PFSK-1 (cell line): Measurements from ENCODE around the gene FAM227B.
A peak's percentile ranks its signal among the peaks of the same experiment; 100 is the strongest.

Experiments used
- FOXP2 ChIP-seq: optimal IDR thresholded peaks from 2 replicates; pipeline ENCODE3; 2011; ENCODE audit warnings: borderline replicate concordance, control low read depth, inconsistent platforms; ENCODE audit not compliant: insufficient read depth; ENCODE audit errors: extremely low read length, extremely low read depth
- POLR2AphosphoS5 ChIP-seq: IDR thresholded peaks from 2 replicates; pipeline ENCODE4 v1.6.1; 2012; ENCODE audit warnings: low read depth, mild to moderate bottlenecking, control low read depth, low read length, moderate library complexity
- REST ChIP-seq, 2 experiments: IDR thresholded peaks; 2 replicates each; pipeline versions ENCODE4 v1.6.1 to v1.8.0; 2011 to 2012; ENCODE audit warnings: low read depth in 2 of 2, low read length in 2 of 2, control low read depth in 1 of 2, inconsistent platforms in 1 of 2, mild to moderate bottlenecking in 1 of 2, moderate library complexity in 1 of 2; ENCODE audit not compliant: insufficient read depth in 1 of 2
- SIN3A ChIP-seq: IDR thresholded peaks from 2 replicates; pipeline ENCODE4 v1.6.1; 2012; ENCODE audit warnings: mild to moderate bottlenecking, low read length, moderate library complexity, borderline replicate concordance; ENCODE audit not compliant: insufficient read depth
- TAF1 ChIP-seq: IDR thresholded peaks from 2 replicates; pipeline ENCODE4 v1.6.1; 2012; ENCODE audit warnings: low read length, control low read depth, borderline replicate concordance; ENCODE audit not compliant: insufficient read depth

FAM227B gene

DNA sequence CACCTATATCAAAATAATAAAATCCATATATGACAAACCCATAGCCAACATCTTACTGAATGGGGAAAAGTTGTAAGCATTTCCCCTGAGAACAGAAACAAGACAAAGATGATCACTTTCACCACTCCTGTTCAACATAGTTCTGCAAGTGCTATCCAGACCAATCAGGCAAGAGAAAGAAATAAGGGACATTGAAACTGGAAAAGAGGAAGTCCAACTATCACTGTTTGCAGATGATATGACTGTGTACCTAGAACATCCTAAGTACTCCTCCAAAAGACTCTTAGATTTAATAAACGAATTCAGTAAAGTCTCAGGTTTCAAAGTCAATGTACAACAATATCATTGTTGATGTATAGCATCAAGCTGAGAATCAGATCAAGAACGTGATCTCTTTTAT is 233.1 kb downstream of the FAM227B start:
- TF ChIP-seq TAF1 (no peak), SIN3A (no peak), REST (IDR thresholded peaks at IDR 0.05; ENCODE audit: insufficient read depth in 1 of 2, low read depth in 2 of 2, low read length in 2 of 2) (no peak), POLR2AphosphoS5 (no peak), FOXP2 (no peak)

DNA sequence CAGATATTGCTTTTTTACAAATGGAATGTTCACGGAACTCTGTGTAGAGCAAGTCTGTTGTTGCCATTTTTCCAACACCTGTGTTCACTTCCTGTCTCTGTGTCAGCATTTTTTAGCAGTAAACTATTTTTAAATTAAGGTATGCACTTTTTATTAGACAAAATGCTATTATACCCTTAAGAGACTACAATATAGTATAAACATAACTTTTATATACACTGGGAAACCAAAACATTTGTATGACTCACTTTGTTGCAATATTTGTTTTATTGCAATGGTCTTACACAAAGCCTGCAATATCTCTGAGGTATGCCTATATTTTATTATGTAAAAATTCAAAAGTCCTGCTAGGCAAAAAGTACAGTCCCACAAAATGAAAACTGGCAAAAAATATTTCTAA is 237.4 kb downstream of the FAM227B start:
- TF ChIP-seq TAF1 (no peak), SIN3A (no peak), REST (IDR thresholded peaks at IDR 0.05; ENCODE audit: insufficient read depth in 1 of 2, low read depth in 2 of 2, low read length in 2 of 2) (no peak), FOXP2 (no peak), POLR2AphosphoS5 (no peak)

DNA sequence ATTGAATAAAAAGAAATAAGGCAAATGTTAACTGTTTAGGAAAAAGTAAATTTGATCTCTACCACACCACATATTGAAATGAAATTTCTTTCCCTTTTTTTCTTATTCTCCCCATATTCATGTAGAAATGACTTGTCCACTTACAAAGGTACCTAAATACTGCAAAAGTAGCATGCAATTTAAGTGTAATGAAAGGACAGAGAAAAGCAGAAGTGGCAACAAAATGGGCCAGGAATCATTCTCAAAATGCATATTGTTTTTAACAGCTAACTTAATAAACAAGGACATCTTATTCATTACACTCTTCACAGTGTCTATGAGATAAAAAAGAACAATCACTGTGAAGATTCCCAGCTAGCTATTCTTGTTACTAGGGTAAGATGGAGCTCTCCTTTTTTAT is 238.2 kb downstream of the FAM227B start:
- TF ChIP-seq REST (IDR thresholded peaks at IDR 0.05; ENCODE audit: insufficient read depth in 1 of 2, low read depth in 2 of 2, low read length in 2 of 2) (no peak), POLR2AphosphoS5 (no peak), SIN3A (no peak), FOXP2 (no peak), TAF1 (no peak)

- TF ChIP-seq SIN3A (no peak), TAF1 (no peak), REST (IDR thresholded peaks at IDR 0.05; ENCODE audit: insufficient read depth in 1 of 2, low read depth in 2 of 2, low read length in 2 of 2) (no peak; a peak in 1 of 4 replicates), POLR2AphosphoS5 (0 out of 2 replicates have a peak, but pooled peaks have one; percentile 25), FOXP2 (no peak)
These were observed 239.7 kb downstream of the FAM227B start for GRCh38 chr15:49380912-49381311.

- TF ChIP-seq SIN3A, result no peak
These were observed 240.6 kb downstream of the FAM227B start for GRCh38 chr15:49379996-49380395.
